ENCODE measurements around the gene PPP1R1B. TPM values are rescaled to one million over a fixed set of nuclear protein-coding genes. Genes with fewer than 3 reads are reported as not detected.
A peak's percentile ranks its signal among the peaks of the same experiment; 100 is the strongest.

PPP1R1B gene
- polyA plus RNA-seq, 1 donor (not counting 4 experiments of a cell fraction or from before 2014, with no cell fraction given): 0.18 TPM

DNA sequence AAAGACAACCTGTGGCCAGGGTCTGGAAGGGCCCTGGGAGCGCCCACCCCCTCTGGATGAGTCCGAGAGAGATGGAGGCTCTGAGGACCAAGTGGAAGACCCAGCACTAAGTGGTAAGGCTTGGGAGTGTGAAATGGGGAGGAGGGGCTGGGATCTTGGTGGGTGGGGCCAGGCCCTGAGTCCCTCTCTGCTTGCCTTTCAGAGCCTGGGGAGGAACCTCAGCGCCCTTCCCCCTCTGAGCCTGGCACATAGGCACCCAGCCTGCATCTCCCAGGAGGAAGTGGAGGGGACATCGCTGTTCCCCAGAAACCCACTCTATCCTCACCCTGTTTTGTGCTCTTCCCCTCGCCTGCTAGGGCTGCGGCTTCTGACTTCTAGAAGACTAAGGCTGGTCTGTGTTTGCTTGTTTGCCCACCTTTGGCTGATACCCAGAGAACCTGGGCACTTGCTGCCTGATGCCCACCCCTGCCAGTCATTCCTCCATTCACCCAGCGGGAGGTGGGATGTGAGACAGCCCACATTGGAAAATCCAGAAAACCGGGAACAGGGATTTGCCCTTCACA is 8.9 kb downstream of the PPP1R1B start:
- no peaks in the 10 kb centered on the region for H3K9me1 ChIP-seq (ENCODE audit: control insufficient read depth, extremely low read depth, insufficient read depth, low read length)
- no peak overlapping the region for H2AFZ ChIP-seq (ENCODE audit: control insufficient read depth, low read length)
- TF ChIP-seq EZH2 (IDR thresholded peaks at IDR 0.05; ENCODE audit: low read length): no peak
- TF ChIP-seq, protein P1, sequence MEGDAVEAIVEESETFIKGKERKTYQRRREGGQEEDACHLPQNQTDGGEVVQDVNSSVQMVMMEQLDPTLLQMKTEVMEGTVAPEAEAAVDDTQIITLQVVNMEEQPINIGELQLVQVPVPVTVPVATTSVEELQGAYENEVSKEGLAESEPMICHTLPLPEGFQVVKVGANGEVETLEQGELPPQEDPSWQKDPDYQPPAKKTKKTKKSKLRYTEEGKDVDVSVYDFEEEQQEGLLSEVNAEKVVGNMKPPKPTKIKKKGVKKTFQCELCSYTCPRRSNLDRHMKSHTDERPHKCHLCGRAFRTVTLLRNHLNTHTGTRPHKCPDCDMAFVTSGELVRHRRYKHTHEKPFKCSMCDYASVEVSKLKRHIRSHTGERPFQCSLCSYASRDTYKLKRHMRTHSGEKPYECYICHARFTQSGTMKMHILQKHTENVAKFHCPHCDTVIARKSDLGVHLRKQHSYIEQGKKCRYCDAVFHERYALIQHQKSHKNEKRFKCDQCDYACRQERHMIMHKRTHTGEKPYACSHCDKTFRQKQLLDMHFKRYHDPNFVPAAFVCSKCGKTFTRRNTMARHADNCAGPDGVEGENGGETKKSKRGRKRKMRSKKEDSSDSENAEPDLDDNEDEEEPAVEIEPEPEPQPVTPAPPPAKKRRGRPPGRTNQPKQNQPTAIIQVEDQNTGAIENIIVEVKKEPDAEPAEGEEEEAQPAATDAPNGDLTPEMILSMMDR (optimal IDR thresholded peaks at IDR 0.05 in 1 of 3, IDR thresholded peaks at IDR 0.05 in 1 of 3, conservative IDR thresholded peaks at IDR 0.05 in 1 of 3; ENCODE audit: extremely low read depth in 1 of 3, insufficient read depth in 2 of 3, low read length in 3 of 3): no peak
- no peaks in the 10 kb centered on the region for H3K36me3 ChIP-seq (ENCODE audit: control insufficient read depth in 2 of 2, extremely low read depth in 1 of 2, insufficient read depth in 2 of 2, low read length in 2 of 2)
- H3K27ac ChIP-seq (ENCODE audit: control insufficient read depth, insufficient read depth, low read length): no peak overlapping the region
- FAIRE-seq (no peak), DNase-seq (ENCODE audit: low read depth, low spot score) (no peak)
- peaks cover 25% of the 10 kb centered on the region for H3K4me1 ChIP-seq (ENCODE audit: control insufficient read depth, extremely low read depth, insufficient read depth, low read length)
- H3K79me2 ChIP-seq (ENCODE audit: control insufficient read depth, insufficient read depth, low read length): peaks cover 29% of the 10 kb centered on the region
- H4K20me1 ChIP-seq (ENCODE audit: control insufficient read depth, extremely low read depth, insufficient read depth, low read length): no peaks in the 10 kb centered on the region
- dilution Hi-C loops (cut with MboI; ENCODE audit: extremely low pct_ligation_motif_present, low sequenced_read_pairs): no loop called here
- no peak overlapping the region for H3K4me2 ChIP-seq (ENCODE audit: control insufficient read depth, extremely low read depth, insufficient read depth, low read depth, low read length)
- H3K9me3 ChIP-seq (ENCODE audit: control insufficient read depth, low read depth, low read length): no peaks in the 10 kb centered on the region
- no peak overlapping the region for H3K9ac ChIP-seq (ENCODE audit: control insufficient read depth, extremely low read depth, insufficient read depth, low read length)
- H3K4me3 ChIP-seq (ENCODE audit: control insufficient read depth in 2 of 3, extremely low read depth in 1 of 3, insufficient read depth in 2 of 3, low read depth in 1 of 3, low read length in 3 of 3): no peak overlapping the region
- no peaks in the 10 kb centered on the region for H3K27me3 ChIP-seq (ENCODE audit: control insufficient read depth, extremely low read depth, insufficient read depth, low read length)

DNA sequence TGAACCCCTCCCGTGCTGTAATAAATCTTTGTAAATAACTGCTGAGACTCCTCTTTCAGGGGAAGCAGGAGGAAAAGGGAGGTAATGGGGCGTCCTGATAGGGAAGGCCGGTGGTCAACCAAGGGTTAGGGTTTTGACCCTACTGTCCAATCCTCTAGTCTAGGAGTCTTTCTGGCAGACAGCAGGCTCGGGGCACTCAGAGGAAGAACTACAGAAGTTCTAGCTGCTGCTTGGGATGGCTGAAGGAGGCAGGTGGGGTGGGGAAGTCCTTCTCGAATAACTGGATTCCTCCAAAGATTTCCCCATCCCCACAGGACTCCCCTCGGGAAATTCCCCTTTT is 9.8 kb downstream of the PPP1R1B start:
- H3K9me3 ChIP-seq (ENCODE audit: control insufficient read depth, low read depth, low read length): no peaks in the 10 kb centered on the region
- TF ChIP-seq, protein P1 (optimal IDR thresholded peaks at IDR 0.05 in 1 of 3, IDR thresholded peaks at IDR 0.05 in 1 of 3, conservative IDR thresholded peaks at IDR 0.05 in 1 of 3; ENCODE audit: extremely low read depth in 1 of 3, insufficient read depth in 2 of 3, low read length in 3 of 3): no peak
- no peak for TF ChIP-seq EZH2 (IDR thresholded peaks at IDR 0.05; ENCODE audit: low read length)
- peak overlapping the region; percentile 73 for H3K27ac ChIP-seq (ENCODE audit: control insufficient read depth, insufficient read depth, low read length)
- H3K4me3 ChIP-seq (ENCODE audit: control insufficient read depth in 2 of 3, extremely low read depth in 1 of 3, insufficient read depth in 2 of 3, low read depth in 1 of 3, low read length in 3 of 3): peak overlapping the region; percentile 85 to 93 (median 89)
- H3K9ac ChIP-seq (ENCODE audit: control insufficient read depth, extremely low read depth, insufficient read depth, low read length): peak overlapping the region; percentile 81
- H3K9me1 ChIP-seq (ENCODE audit: control insufficient read depth, extremely low read depth, insufficient read depth, low read length): no peaks in the 10 kb centered on the region
- H3K27me3 ChIP-seq (ENCODE audit: control insufficient read depth, extremely low read depth, insufficient read depth, low read length): no peaks in the 10 kb centered on the region
- H3K4me2 ChIP-seq (ENCODE audit: control insufficient read depth, extremely low read depth, insufficient read depth, low read depth, low read length): peak overlapping the region; percentile 90
- DNase-seq (ENCODE audit: low read depth, low spot score): no peak
- H3K79me2 ChIP-seq (ENCODE audit: control insufficient read depth, insufficient read depth, low read length): peaks cover 29% of the 10 kb centered on the region
- H3K36me3 ChIP-seq (ENCODE audit: control insufficient read depth in 2 of 2, extremely low read depth in 1 of 2, insufficient read depth in 2 of 2, low read length in 2 of 2): no peaks in the 10 kb centered on the region
- dilution Hi-C loops (cut with MboI; ENCODE audit: extremely low pct_ligation_motif_present, low sequenced_read_pairs): no loop called here
- FAIRE-seq: no peak
- peaks cover 18% of the 10 kb centered on the region for H3K4me1 ChIP-seq (ENCODE audit: control insufficient read depth, extremely low read depth, insufficient read depth, low read length)
- H2AFZ ChIP-seq (ENCODE audit: control insufficient read depth, low read length): peak overlapping the region; percentile 83
- H4K20me1 ChIP-seq (ENCODE audit: control insufficient read depth, extremely low read depth, insufficient read depth, low read length): no peaks in the 10 kb centered on the region
